Measurements from ENCODE around the gene MCRIP2. TPM values are rescaled to one million over a fixed set of nuclear protein-coding genes. Genes with fewer than 3 reads are reported as not detected.

MCRIP2 gene
- total and polyA plus RNA-seq, 3 donors from 2014 or later: 78.2 to 134 (median 83.1) TPM

GRCh38 chr16:654034-654433, 12.4 kb downstream of the MCRIP2 start:
- no peak for DNase-seq
- intact Hi-C loops (cut with DNase I; ENCODE audit: low total_unique reads): no loop called here
- Histone ChIP-seq H3K4me3 (no peak overlapping the region), H3K27ac (no peak overlapping the region), H3K27me3 (no peaks in the 10 kb centered on the region), H3K4me1 (peaks cover 7% of the 10 kb centered on the region), H3K9me3 (no peaks in the 10 kb centered on the region), H3K36me3 (ENCODE audit: low read depth, missing control alignments) (no peaks in the 10 kb centered on the region)
- 88 to 89% methylated on average over 12 of the region's 12 CpGs for WGBS, 2 donors
- no peak for TF ChIP-seq POLR2A (IDR thresholded peaks at IDR 0.05)
- TF ChIP-seq, protein P1, sequence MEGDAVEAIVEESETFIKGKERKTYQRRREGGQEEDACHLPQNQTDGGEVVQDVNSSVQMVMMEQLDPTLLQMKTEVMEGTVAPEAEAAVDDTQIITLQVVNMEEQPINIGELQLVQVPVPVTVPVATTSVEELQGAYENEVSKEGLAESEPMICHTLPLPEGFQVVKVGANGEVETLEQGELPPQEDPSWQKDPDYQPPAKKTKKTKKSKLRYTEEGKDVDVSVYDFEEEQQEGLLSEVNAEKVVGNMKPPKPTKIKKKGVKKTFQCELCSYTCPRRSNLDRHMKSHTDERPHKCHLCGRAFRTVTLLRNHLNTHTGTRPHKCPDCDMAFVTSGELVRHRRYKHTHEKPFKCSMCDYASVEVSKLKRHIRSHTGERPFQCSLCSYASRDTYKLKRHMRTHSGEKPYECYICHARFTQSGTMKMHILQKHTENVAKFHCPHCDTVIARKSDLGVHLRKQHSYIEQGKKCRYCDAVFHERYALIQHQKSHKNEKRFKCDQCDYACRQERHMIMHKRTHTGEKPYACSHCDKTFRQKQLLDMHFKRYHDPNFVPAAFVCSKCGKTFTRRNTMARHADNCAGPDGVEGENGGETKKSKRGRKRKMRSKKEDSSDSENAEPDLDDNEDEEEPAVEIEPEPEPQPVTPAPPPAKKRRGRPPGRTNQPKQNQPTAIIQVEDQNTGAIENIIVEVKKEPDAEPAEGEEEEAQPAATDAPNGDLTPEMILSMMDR (IDR thresholded peaks at IDR 0.05): no peak

- no peaks in the 10 kb centered on the region for H3K9me3 ChIP-seq
- 94 to 95% methylated on average over 15 of the region's 22 CpGs for WGBS, 2 donors
- H3K27ac ChIP-seq: no peak overlapping the region
- no peak for DNase-seq
- H3K4me1 ChIP-seq: peaks cover 12% of the 10 kb centered on the region
- intact Hi-C loops (cut with DNase I; ENCODE audit: low total_unique reads): no loop called here
- H3K27me3 ChIP-seq: no peaks in the 10 kb centered on the region
- TF ChIP-seq, protein P1 (IDR thresholded peaks at IDR 0.05): no peak
- TF ChIP-seq POLR2A (IDR thresholded peaks at IDR 0.05): no peak
- H3K36me3 ChIP-seq (ENCODE audit: low read depth, missing control alignments): no peaks in the 10 kb centered on the region
- H3K4me3 ChIP-seq: no peak overlapping the region
Observed at GRCh38 chr16:657487-657886, 15.9 kb downstream of the MCRIP2 start.

- H3K27ac ChIP-seq: no peak overlapping the region
- H3K4me1 ChIP-seq: peaks cover 12% of the 10 kb centered on the region
- intact Hi-C loops (cut with DNase I; ENCODE audit: low total_unique reads): no loop called here
- WGBS, 2 donors: 86 to 88% methylated on average over 17 to 34 of the region's 35 CpGs
- no peaks in the 10 kb centered on the region for H3K27me3 ChIP-seq
- no peaks in the 10 kb centered on the region for H3K9me3 ChIP-seq
- TF ChIP-seq, protein P1 (IDR thresholded peaks at IDR 0.05): no peak
- TF ChIP-seq POLR2A (IDR thresholded peaks at IDR 0.05): no peak
- no peak for DNase-seq
- no peak overlapping the region for H3K4me3 ChIP-seq
- H3K36me3 ChIP-seq (ENCODE audit: low read depth, missing control alignments): no peaks in the 10 kb centered on the region
Observed at GRCh38 chr16:658679-659571, 17.3 kb downstream of the MCRIP2 start.

GRCh38 chr16:659618-660017, 18.0 kb downstream of the MCRIP2 start:
- no peak for TF ChIP-seq POLR2A (IDR thresholded peaks at IDR 0.05)
- TF ChIP-seq, protein P1 (IDR thresholded peaks at IDR 0.05): no peak
- whole genome bisulfite sequencing, 2 donors: 80 to 85% methylated on average over 1 to 20 of the region's 20 CpGs
- no peaks in the 10 kb centered on the region for H3K36me3 ChIP-seq (ENCODE audit: low read depth, missing control alignments)
- DNase-seq: no peak
- no peak overlapping the region for H3K4me3 ChIP-seq
- no peaks in the 10 kb centered on the region for H3K27me3 ChIP-seq
- no peak overlapping the region for H3K27ac ChIP-seq
- intact Hi-C loops (cut with DNase I; ENCODE audit: low total_unique reads): loop anchor here (10.0 kb wide), 1 partner anchor 75 kb away; no protein-coding TSS in a partner anchor
- peaks cover 12% of the 10 kb centered on the region for H3K4me1 ChIP-seq
- no peaks in the 10 kb centered on the region for H3K9me3 ChIP-seq

Measured in testis (tissue), 3 donors.